ENCODE data around the gene ASPSCR1.

ASPSCR1 gene

GRCh38 chr17:81977211-81977808 lies at the start of gene ASPSCR1:
Gene ASPSCR1 (plus strand): TSS chr17:81977629. CDS start chr17:81977647, 18 bp downstream.
- DNase-seq: peak; percentile 93

GRCh38 chr17:81927653-81928543 lies 49.5 kb upstream of the ASPSCR1 start, which contains the start of gene MAFG:
Gene MAFG (minus strand): TSS chr17:81927735. CDS start chr17:81923185, 4,550 bp downstream.
- peak; percentile 92 for DNase-seq

- DNase-seq: no peak
Observed at GRCh38 chr17:81928544-81929252, 48.7 kb upstream of the ASPSCR1 start.

- DNase-seq: no peak
Observed at GRCh38 chr17:81929253-81930141, 47.9 kb upstream of the ASPSCR1 start.

GRCh38 chr17:81930142-81931125 lies 47.0 kb upstream of the ASPSCR1 start:
- DNase-seq: no peak

- no peak for DNase-seq
Observed at GRCh38 chr17:81931189-81931556, 46.3 kb upstream of the ASPSCR1 start.

GRCh38 chr17:81931557-81932332 lies 45.7 kb upstream of the ASPSCR1 start:
- DNase-seq: no peak

- peak; percentile 32 for DNase-seq
Observed at GRCh38 chr17:81932333-81932983, 45.0 kb upstream of the ASPSCR1 start.

GRCh38 chr17:81933178-81933699 lies 44.2 kb upstream of the ASPSCR1 start:
- DNase-seq: no peak

- DNase-seq: no peak
Observed at GRCh38 chr17:81934098-81934757, 43.2 kb upstream of the ASPSCR1 start.

- no peak for DNase-seq
Observed at GRCh38 chr17:81934850-81935708, 42.4 kb upstream of the ASPSCR1 start.

GRCh38 chr17:81935709-81936084 lies 41.7 kb upstream of the ASPSCR1 start:
- DNase-seq: no peak

GRCh38 chr17:81939218-81939617 lies 38.2 kb upstream of the ASPSCR1 start:
- no peak for DNase-seq

- no peak for DNase-seq
Observed at GRCh38 chr17:81939881-81940385, 37.5 kb upstream of the ASPSCR1 start.

- DNase-seq: no peak
Observed at GRCh38 chr17:81940538-81941483, 36.6 kb upstream of the ASPSCR1 start.

GRCh38 chr17:81941484-81942166 lies 35.8 kb upstream of the ASPSCR1 start:
- no peak for DNase-seq
